Chondrocyte (in vitro differentiated cells): ENCODE measurements around the gene STIM1. TPM values are rescaled to one million over a fixed set of nuclear protein-coding genes. Genes with fewer than 3 reads are reported as not detected.

Experiments
- DNase-seq: peaks from one replicate; pipeline ENCODE4 v3.0.0; 2021; ENCODE audit warnings: mixed read lengths, low spot score
- H3K27ac Mint-ChIP-seq: one replicate; pipeline ENCODE4 v1.8.0; 2021; ENCODE audit warnings: mild to moderate bottlenecking, moderate library complexity, mixed read lengths; ENCODE audit not compliant: unreplicated experiment
- H3K27me3 Mint-ChIP-seq: 2 replicates; pipeline ENCODE4 v1.8.0; 2021; ENCODE audit warnings: low read depth, mixed read lengths
- H3K36me3 Mint-ChIP-seq: 2 replicates; pipeline ENCODE4 v1.8.0; 2021; ENCODE audit warnings: low read depth, mixed read lengths
- H3K4me1 Mint-ChIP-seq: 2 replicates; pipeline ENCODE4 v1.8.0; 2021; ENCODE audit warnings: low read depth, mild to moderate bottlenecking, mixed read lengths
- H3K4me3 Mint-ChIP-seq: one replicate; pipeline ENCODE4 v1.8.0; 2021; ENCODE audit warnings: mild to moderate bottlenecking, moderate library complexity, mixed read lengths; ENCODE audit not compliant: unreplicated experiment
- H3K9me3 Mint-ChIP-seq: 2 replicates; pipeline ENCODE4 v1.8.0; 2021; ENCODE audit warnings: low read depth, mixed read lengths
- CTCF ChIP-seq: fragments of 200-600 bp; sonication (generic); IDR thresholded peaks from 2 replicates; pipeline ENCODE4 v1.5.0; 2021; ENCODE audit warnings: antibody characterized with exemption, mild to moderate bottlenecking, moderate library complexity
- total RNA-seq: library from RNA; stranded (reverse); gene quantifications from 3 replicates; pipeline ENCODE4 v1.2.1, GENCODE V29; 2021

STIM1 gene
- total RNA-seq, 1 donor from 2014 or later = 50.7 TPM

GRCh38 chr11:3890014-3890413, 34.5 kb downstream of the STIM1 start:
- TF ChIP-seq CTCF = no peak
- peaks cover 2% of the 10 kb centered on the region for H3K36me3 Mint-ChIP-seq
- H3K4me1 Mint-ChIP-seq = peaks cover 12% of the 10 kb centered on the region
- H3K27ac Mint-ChIP-seq = no peak overlapping the region
- no peak overlapping the region for H3K4me3 Mint-ChIP-seq
- no peaks in the 10 kb centered on the region for H3K27me3 Mint-ChIP-seq
- DNase-seq = no peak
- no peaks in the 10 kb centered on the region for H3K9me3 Mint-ChIP-seq

GRCh38 chr11:3890806-3891205, 35.3 kb downstream of the STIM1 start:
- no peak overlapping the region for H3K27ac Mint-ChIP-seq
- DNase-seq = no peak
- TF ChIP-seq CTCF = no peak
- H3K4me1 Mint-ChIP-seq = peaks cover 16% of the 10 kb centered on the region
- no peak overlapping the region for H3K4me3 Mint-ChIP-seq
- no peaks in the 10 kb centered on the region for H3K9me3 Mint-ChIP-seq
- no peaks in the 10 kb centered on the region for H3K27me3 Mint-ChIP-seq
- peaks cover 2% of the 10 kb centered on the region for H3K36me3 Mint-ChIP-seq

- Mint-ChIP-seq H3K36me3 (no peaks in the 10 kb centered on the region), H3K4me1 (peaks cover 16% of the 10 kb centered on the region), H3K27me3 (no peaks in the 10 kb centered on the region), H3K27ac (no peak overlapping the region), H3K9me3 (no peaks in the 10 kb centered on the region), H3K4me3 (no peak overlapping the region)
- no peak for DNase-seq
- no peak for TF ChIP-seq CTCF
Observed at GRCh38 chr11:3891751-3892150, 36.3 kb downstream of the STIM1 start.

- H3K27me3 Mint-ChIP-seq = no peaks in the 10 kb centered on the region
- TF ChIP-seq CTCF = no peak
- no peak overlapping the region for H3K4me3 Mint-ChIP-seq
- H3K36me3 Mint-ChIP-seq = no peaks in the 10 kb centered on the region
- H3K9me3 Mint-ChIP-seq = no peaks in the 10 kb centered on the region
- no peak overlapping the region for H3K27ac Mint-ChIP-seq
- DNase-seq = no peak
- H3K4me1 Mint-ChIP-seq = peaks cover 16% of the 10 kb centered on the region
Observed at GRCh38 chr11:3892156-3892555, 36.7 kb downstream of the STIM1 start.

GRCh38 chr11:3893311-3893710, 37.8 kb downstream of the STIM1 start:
- Mint-ChIP-seq H3K4me1 (peaks cover 16% of the 10 kb centered on the region), H3K27ac (no peak overlapping the region), H3K27me3 (no peaks in the 10 kb centered on the region), H3K4me3 (no peak overlapping the region), H3K9me3 (no peaks in the 10 kb centered on the region), H3K36me3 (no peaks in the 10 kb centered on the region)
- TF ChIP-seq CTCF = no peak
- no peak for DNase-seq
